ENCODE results near the gene SSU72. TPM values are rescaled to one million over a fixed set of nuclear protein-coding genes. Genes with fewer than 3 reads are reported as not detected.
"Not testable (repeated sequence)": the region's sequence is repeated elsewhere in the genome, so short reads cannot be mapped to it uniquely, and the experiment has no call there.

Gene SSU72
- total and polyA plus RNA-seq, 8 donors = 49.2 to 74.3 (median 57.8) TPM

DNA sequence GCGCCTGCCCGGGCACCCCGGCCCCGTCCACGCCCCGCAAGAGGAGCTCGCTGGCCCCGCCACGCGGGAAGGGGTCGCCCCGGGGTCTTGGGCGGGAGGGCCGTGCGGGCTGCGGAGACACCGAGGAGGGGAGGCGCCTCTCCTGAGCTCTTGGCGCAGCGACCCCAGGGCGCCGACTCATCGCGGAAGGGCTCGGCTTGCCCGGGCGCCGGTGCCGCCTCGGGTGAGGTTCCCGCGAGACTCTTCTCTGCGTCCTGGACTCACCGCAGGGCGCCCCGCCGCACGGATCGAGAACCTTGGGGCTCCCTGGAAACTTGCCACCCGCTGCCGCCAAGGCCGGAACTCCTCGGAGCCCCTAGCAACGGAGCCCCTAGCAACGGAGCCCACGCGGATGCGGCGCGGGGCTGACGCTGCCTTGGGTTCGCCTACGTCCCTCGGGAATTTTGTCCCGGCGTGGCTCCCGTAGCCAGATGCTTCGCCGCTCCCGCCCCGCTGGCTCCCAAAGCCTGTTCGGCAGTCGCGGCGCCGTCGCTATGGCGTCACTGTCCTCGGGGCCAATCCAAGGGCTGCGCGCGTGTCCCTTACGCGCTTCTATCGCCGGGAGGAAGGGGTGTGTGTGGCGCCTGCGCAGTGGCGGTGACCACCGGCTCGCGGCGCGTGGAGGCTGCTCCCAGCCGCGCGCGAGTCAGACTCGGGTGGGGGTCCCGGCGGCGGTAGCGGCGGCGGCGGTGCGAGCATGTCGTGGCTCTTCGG, 63.0 kb downstream of the SSU72 start, which contains the start of gene ATAD3A:
Gene ATAD3A (plus strand): TSS at position 630 of the 753 bp plus-strand sequence. CDS start 107 bp downstream, at position 737.
- ATAC-seq = peak; percentile 97 to 99 (median 97)
- whole genome bisulfite sequencing, 2 donors = 0 to 1% methylated on average over 55 to 99 of the region's 99 CpGs
- Histone ChIP-seq H3K27me3 (no peaks in the 10 kb centered on the region), H3K9me3 (no peaks in the 10 kb centered on the region), H3K27ac (peak within 1 kb of the TSS; percentile 74 to 90 (median 86)), H3K36me3 (no peaks in the 10 kb centered on the region), H3K4me1 (peaks cover 3 to 5% (median 4%) of the 10 kb centered on the region in 3 donors), H3K4me3 (peak within 1 kb of the TSS; percentile 60 to 93 (median 79))
- DNase-seq = peak; percentile 97 to 100 (median 98)
- FAIRE-seq = no peak
- intact Hi-C loops (cut with DNase I) = no loop called here
- TF ChIP-seq, protein P1, sequence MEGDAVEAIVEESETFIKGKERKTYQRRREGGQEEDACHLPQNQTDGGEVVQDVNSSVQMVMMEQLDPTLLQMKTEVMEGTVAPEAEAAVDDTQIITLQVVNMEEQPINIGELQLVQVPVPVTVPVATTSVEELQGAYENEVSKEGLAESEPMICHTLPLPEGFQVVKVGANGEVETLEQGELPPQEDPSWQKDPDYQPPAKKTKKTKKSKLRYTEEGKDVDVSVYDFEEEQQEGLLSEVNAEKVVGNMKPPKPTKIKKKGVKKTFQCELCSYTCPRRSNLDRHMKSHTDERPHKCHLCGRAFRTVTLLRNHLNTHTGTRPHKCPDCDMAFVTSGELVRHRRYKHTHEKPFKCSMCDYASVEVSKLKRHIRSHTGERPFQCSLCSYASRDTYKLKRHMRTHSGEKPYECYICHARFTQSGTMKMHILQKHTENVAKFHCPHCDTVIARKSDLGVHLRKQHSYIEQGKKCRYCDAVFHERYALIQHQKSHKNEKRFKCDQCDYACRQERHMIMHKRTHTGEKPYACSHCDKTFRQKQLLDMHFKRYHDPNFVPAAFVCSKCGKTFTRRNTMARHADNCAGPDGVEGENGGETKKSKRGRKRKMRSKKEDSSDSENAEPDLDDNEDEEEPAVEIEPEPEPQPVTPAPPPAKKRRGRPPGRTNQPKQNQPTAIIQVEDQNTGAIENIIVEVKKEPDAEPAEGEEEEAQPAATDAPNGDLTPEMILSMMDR (IDR thresholded peaks at IDR 0.05) = no peak

DNA sequence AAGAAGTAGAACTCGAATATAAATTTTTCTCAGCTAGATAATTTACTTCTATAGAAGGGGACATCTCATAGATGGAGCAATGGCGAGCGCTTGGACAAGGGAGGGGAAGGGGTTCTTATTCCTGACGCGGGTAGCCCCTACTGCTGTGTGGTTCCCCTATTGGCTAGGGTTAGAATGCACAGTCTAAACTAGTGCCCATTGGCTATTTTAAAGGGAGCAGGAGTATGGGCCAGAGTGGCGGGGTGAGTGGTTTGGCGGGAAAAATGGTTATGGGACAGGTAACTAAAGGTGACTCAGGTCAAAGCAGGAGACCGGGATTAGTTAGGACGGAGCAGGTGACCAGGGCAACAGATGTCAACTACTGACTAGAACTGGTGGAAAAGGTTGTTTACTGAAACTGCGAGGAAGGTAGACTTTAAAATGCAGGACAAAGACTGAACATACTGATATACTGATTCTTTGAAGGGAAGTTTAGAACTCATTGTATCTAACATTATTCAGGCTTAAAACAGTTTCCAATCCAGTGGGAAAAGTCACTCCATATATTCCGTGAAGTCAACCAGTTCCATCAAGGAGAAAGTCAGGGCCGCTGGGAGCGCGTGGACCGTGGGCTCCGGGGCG, 63.6 kb downstream of the SSU72 start:
- no peak for FAIRE-seq
- 9 to 10% methylated on average over 17 of the region's 17 CpGs for WGBS, 2 donors
- ATAC-seq = peak in 2 of 4 donors; percentile 15 to 24
- H3K27ac ChIP-seq = peak overlapping the region; percentile 74 to 90 (median 86)
- peak in 1 of 6 donors; percentile 35 for DNase-seq
- no peaks in the 10 kb centered on the region for H3K27me3 ChIP-seq
- H3K4me3 ChIP-seq = peak overlapping the region; percentile 60 to 93 (median 79)
- peaks cover 3 to 6% (median 5%) of the 10 kb centered on the region in 3 donors for H3K4me1 ChIP-seq
- no peaks in the 10 kb centered on the region for H3K9me3 ChIP-seq
- TF ChIP-seq, protein P1 (IDR thresholded peaks at IDR 0.05) = no peak
- no peaks in the 10 kb centered on the region for H3K36me3 ChIP-seq
- intact Hi-C loops (cut with DNase I) = no loop called here

DNA sequence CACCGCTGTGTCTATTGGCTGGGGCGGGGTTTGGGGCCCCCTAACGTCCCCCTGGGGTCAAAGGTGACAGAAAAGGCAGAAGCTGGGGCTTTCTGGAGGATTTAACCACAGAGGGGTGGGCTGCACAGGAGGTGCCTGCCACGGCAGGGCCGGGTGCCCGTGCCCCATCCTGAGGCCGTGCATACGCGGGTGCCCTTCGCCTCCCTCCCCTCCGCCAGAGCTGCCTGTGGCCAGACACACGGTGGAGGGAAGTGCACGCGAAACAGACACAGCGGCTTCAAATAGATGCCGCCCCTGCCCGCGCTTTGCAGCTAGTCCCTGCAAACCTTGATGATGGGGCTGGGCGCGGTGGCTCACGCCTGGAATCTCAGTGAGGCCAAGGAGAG, 65.2 kb downstream of the SSU72 start:
- H3K27ac ChIP-seq; intact Hi-C loops (cut with DNase I); ATAC-seq; H3K9me3 ChIP-seq; H3K36me3 ChIP-seq; DNase-seq; FAIRE-seq; H3K4me3 ChIP-seq; H3K27me3 ChIP-seq: not testable (repeated sequence)
- 81 to 87% methylated on average over 15 to 18 of the region's 21 CpGs for WGBS, 2 donors
- peaks cover 5 to 10% (median 7%) of the 10 kb centered on the region in 3 donors for H3K4me1 ChIP-seq

DNA sequence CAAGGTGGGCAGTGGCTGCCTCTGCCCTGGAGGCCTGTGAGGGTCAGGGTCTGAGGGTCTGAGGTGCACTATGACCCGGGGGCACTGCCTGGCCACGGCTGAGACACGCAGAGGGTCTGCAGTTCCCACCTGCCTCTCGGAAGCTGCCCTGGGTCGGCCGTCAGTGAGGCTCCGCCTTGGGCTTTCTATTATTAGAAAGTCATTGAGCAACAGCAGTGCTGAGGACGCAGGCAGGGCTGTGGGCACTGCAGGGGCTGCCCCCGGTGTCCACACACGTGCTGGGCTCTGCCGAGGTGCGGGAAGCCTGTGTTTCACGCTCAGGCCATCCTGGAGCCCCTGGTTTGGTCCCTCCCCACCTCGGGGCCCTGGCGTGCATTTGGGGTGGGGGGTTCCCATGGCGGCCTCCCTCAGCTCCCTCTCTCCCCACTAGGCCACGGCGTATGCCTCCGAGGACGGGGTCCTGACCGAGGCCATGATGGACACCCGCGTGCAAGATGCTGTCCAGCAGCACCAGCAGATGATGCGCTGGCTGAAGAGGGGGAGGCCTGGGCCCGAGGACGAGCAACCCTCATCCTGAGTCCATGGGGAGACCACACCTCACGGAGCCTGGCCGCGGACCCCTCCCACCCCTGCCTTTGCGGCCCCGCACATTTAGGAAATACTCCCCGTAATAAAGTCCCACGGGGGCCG, 65.7 kb downstream of the SSU72 start:
- H3K4me3 ChIP-seq; intact Hi-C loops (cut with DNase I); H3K27ac ChIP-seq; H3K36me3 ChIP-seq; FAIRE-seq; DNase-seq; ATAC-seq; H3K27me3 ChIP-seq; H3K9me3 ChIP-seq: not testable (repeated sequence)
- 71 to 75% methylated on average over 19 to 33 of the region's 34 CpGs for WGBS, 2 donors
- peaks cover 5 to 10% (median 7%) of the 10 kb centered on the region in 3 donors for H3K4me1 ChIP-seq

DNA sequence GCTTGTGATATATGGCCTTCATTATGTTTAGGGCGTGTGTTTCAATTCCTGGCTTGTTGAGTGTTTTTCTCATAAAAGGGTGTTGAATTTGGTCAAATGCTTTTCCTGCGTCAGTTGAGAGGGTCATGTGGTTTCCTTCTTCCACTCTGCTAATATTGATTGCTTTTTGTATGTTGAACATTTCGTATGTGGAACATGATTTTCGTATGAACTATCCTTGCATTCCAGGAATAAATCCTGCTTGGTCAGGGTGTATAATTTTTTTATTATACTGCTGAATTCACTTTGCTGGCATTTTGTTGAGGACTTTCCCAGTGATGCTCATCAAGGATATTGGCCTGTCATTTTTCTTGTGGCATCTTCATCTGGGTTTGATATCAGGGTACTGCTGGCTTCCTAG, 67.4 kb downstream of the SSU72 start:
- WGBS, 2 donors = 88 to 94% methylated on average over 4 of the region's 4 CpGs
- Histone ChIP-seq H3K27ac (no peak overlapping the region), H3K4me3 (no peak overlapping the region), H3K27me3 (no peaks in the 10 kb centered on the region), H3K36me3 (no peaks in the 10 kb centered on the region), H3K4me1 (peaks cover 5 to 10% (median 7%) of the 10 kb centered on the region in 3 donors), H3K9me3 (no peaks in the 10 kb centered on the region)
- DNase-seq = no peak
- no peak for FAIRE-seq
- intact Hi-C loops (cut with DNase I) = no loop called here
- no peak for ATAC-seq
- TF ChIP-seq, protein P1 (IDR thresholded peaks at IDR 0.05) = no peak

DNA sequence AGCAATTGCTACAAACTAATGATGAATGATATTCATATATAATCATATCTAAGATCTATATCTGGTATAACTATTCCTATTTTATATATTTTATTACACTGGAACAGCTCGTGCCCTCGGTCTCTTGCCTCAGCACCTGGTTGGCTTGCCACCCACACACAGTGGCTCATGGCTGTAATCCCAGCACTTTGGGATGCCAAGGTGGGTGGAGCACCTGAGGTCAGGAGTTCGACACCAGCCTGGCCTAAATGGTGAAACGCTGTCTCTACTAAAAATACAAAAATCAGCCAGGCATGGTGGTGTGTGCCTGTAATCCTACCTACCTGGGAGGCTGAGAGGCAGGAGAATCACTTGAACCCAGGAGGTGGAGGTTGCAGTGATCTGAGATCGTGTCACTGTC, 68.9 kb downstream of the SSU72 start:
- intact Hi-C loops (cut with DNase I); H3K27me3 ChIP-seq; FAIRE-seq; H3K36me3 ChIP-seq; DNase-seq; H3K4me1 ChIP-seq; ATAC-seq; H3K9me3 ChIP-seq: not testable (repeated sequence)
- H3K4me3 ChIP-seq = peak overlapping the region in 1 of 4 donors; percentile 30
- WGBS, 2 donors = 61 to 66% methylated on average over 5 of the region's 5 CpGs
- peak overlapping the region; percentile 58 to 76 (median 70) for H3K27ac ChIP-seq

Data from pancreas (tissue), 10 donors.